Activated CD4-positive, alpha-beta T cell treated with anti-CD3 and anti-CD28 coated beads for 36 hours (primary cell): ENCODE results near the gene SUFU. TPM values are rescaled to one million over a fixed set of nuclear protein-coding genes. Genes with fewer than 3 reads are reported as not detected.
A peak's percentile ranks its signal among the peaks of the same experiment; 100 is the strongest.

Experiments used
- ATAC-seq: fragments of 200-7000 bp; cut with Tn5 transposase; one replicate; pipeline ENCODE4 v1.10.0; 2021; ENCODE audit warnings: mild to moderate bottlenecking, moderate library complexity
- CTCF ChIA-PET: fragments of 350-600 bp; sonication (Branson Sonifier 250); formaldehyde crosslinking; loops from one replicate; lab custom pipeline; 2021; ENCODE audit warnings: antibody characterized with exemption; lab: Charles Lee
- POLR2A ChIA-PET: fragments of 350-600 bp; sonication (Branson Sonifier 250); formaldehyde crosslinking; loops from one replicate; lab custom pipeline; 2021; ENCODE audit warnings: antibody characterized with exemption, inconsistent platforms; lab: Charles Lee
- DNase-seq: peaks from one replicate; pipeline ENCODE4 v3.0.0-alpha.2; 2020
- H3K27ac Mint-ChIP-seq: one replicate; pipeline ENCODE4 v1.8.0; 2021; ENCODE audit warnings: mixed read lengths
- H3K27me3 Mint-ChIP-seq: one replicate; pipeline ENCODE4 v1.8.0; 2021; ENCODE audit warnings: mixed read lengths
- H3K36me3 Mint-ChIP-seq: one replicate; pipeline ENCODE4 v1.8.0; 2021; ENCODE audit warnings: low read depth, mixed read lengths
- H3K4me1 Mint-ChIP-seq: one replicate; pipeline ENCODE4 v1.8.0; 2021; ENCODE audit warnings: mixed read lengths
- H3K4me3 Mint-ChIP-seq: one replicate; pipeline ENCODE4 v1.8.0; 2021; ENCODE audit warnings: mild to moderate bottlenecking, moderate library complexity, mixed read lengths
- H3K9me3 Mint-ChIP-seq: one replicate; pipeline ENCODE4 v1.8.0; 2021; ENCODE audit warnings: low read depth, mixed read lengths
- intact Hi-C, 2 experiments: fragments of 100-400 bp; cut with DNase I in 1 of 2; cut with micrococcal nuclease in 1 of 2; formaldehyde crosslinking; loops; one replicate each; pipeline versions ENCODE4 v1.14.2 to v1.15.1; 2022 to 2024; cut with DNase I, micrococcal nuclease
- total RNA-seq, 2 experiments: library from RNA; stranded (reverse); gene quantifications; one replicate each; pipeline ENCODE4 v1.2.3, GENCODE V29; 2021

SUFU gene
- total RNA-seq, 2 experiments from 2014 or later = 8.4 to 9.5 TPM

DNA sequence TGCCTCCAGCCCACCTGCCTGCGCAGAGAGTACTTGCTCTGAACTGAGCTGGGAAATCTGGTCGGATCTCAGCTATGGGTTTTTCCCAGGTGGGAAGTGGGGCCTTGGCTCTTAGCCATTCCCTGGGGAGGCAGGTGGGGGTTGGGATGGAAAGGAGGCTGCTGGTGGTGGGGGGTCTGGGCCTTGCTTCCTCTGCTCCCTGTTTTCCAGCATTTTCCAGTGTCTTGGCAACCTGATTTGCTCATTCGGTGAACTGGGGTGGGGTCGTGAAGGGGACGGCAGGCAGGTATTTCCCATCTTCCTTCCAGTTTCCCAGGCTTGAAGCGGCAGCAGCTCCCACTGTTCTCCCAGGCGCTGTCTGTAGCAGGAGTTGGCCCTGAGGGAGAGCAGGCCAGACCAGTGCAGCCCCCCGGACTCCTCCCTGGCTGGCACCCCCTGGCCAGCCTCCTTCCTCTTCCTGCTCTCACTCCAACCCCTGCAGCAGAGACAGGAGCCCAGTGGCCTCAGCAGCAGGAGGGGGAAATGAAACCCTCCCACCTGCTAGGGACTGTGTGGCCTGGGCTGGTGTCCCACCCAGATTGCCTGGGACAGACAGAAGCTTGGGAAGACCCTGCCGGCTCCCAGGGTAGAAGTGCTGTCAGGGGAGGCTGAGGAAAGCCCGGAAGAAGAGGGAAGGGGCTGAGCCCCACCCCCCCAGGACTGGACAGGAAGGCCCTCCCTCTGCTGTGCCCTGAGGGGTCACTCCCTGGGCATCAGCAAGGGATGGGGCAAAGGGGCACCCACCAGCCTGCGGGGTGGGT is 147.1 kb downstream of the SUFU start:
- H3K27me3 Mint-ChIP-seq = no peaks in the 10 kb centered on the region
- peaks cover 76% of the 10 kb centered on the region for H3K4me1 Mint-ChIP-seq
- ChIA-PET POLR2A (no interaction called here), CTCF (interaction anchor here (0.6 to 1.3 kb wide), 5 partner anchors 10 to 440 kb away, joined by 3 to 4 read pairs (median 3); partner anchors contain the start of genes ARL3 and SFXN2)
- H3K36me3 Mint-ChIP-seq = peaks cover 34% of the 10 kb centered on the region
- peak overlapping the region; percentile 91 for H3K27ac Mint-ChIP-seq
- DNase-seq (no peak), ATAC-seq (no peak)
- no peak overlapping the region for H3K4me3 Mint-ChIP-seq
- intact Hi-C loops = no loop called here
- no peaks in the 10 kb centered on the region for H3K9me3 Mint-ChIP-seq

GRCh38 chr10:102651455-102652169 is 147.8 kb downstream of the SUFU start:
- Mint-ChIP-seq H3K4me1 (peaks cover 69% of the 10 kb centered on the region), H3K9me3 (no peaks in the 10 kb centered on the region), H3K4me3 (peak overlapping the region; percentile 52), H3K27ac (peak overlapping the region; percentile 91), H3K27me3 (no peaks in the 10 kb centered on the region), H3K36me3 (peaks cover 27% of the 10 kb centered on the region)
- intact Hi-C loops = no loop called here
- ChIA-PET POLR2A (interaction anchor here (0.6 kb wide), 1 partner anchor 19 kb away, joined by 3 read pairs; no protein-coding TSS in a partner anchor), CTCF (interaction anchor here (0.6 to 1.3 kb wide), 3 partner anchors 63 to 439 kb away, joined by 3 to 4 read pairs (median 3); partner anchors contain the start of genes ARL3 and SFXN2)
- DNase-seq (no peak), ATAC-seq (no peak)

- H3K4me1 Mint-ChIP-seq = peaks cover 63% of the 10 kb centered on the region
- H3K36me3 Mint-ChIP-seq = peaks cover 30% of the 10 kb centered on the region
- CTCF ChIA-PET = interaction anchor here (0.7 kb wide), 1 partner anchor 72 kb away, joined by 3 read pairs; no protein-coding TSS in a partner anchor
- ATAC-seq = peak; percentile 25
- H3K9me3 Mint-ChIP-seq = no peaks in the 10 kb centered on the region
- peak overlapping the region; percentile 91 for H3K27ac Mint-ChIP-seq
- no peaks in the 10 kb centered on the region for H3K27me3 Mint-ChIP-seq
- H3K4me3 Mint-ChIP-seq = peak overlapping the region; percentile 52
- no peak for DNase-seq
- intact Hi-C loops = no loop called here
- POLR2A ChIA-PET = interaction anchor here (0.6 kb wide), 1 partner anchor 151 kb away, joined by 4 read pairs; no protein-coding TSS in a partner anchor
Observed at GRCh38 chr10:102652170-102652916, 148.6 kb downstream of the SUFU start.

DNA sequence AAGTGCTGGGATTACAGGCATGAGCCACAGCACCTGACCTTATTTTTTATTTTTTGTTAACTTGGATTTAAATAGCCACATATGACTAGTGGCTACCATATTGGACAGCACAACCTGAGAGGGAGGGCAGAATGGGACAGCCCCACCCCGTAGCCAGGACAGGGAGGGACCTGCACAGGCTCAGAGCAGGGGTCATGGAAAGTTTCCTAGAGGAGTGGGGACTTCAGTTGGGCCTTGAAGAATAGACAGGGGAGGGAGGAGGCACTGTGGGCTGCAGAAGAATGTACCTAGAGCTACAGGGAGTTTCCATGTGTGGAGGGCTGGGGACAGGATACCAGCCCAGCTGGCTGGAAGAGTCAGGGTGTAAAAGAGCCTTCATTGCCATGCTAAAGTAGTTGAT is 149.3 kb downstream of the SUFU start:
- CTCF ChIA-PET = no interaction called here
- peaks cover 31% of the 10 kb centered on the region for H3K36me3 Mint-ChIP-seq

DNA sequence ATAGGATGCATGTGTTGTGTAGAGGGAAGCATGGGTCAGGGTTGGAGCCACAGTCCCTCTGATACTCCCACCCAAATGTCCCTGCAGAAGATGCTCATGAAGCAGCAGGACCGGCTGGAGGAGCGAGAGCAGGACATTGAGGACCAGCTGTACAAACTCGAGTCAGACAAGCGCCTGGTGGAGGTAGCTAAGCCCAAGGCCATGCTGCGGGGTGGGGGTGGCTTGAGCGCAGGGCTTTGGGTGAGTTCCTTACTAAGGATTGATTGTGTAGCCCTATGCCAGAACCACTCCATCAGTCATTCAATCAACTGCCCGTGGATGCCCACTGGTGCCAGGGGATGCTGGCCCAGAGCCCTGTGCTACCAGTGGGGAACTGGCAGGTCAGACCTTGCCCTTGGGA is 150.8 kb downstream of the SUFU start:
- ChIA-PET CTCF (interaction anchor here (1.6 kb wide), 1 partner anchor 21 kb away, joined by 3 read pairs; no protein-coding TSS in a partner anchor), POLR2A (no interaction called here)
- no peak for ATAC-seq
- H3K36me3 Mint-ChIP-seq = peaks cover 29% of the 10 kb centered on the region
- DNase-seq = no peak
- H3K4me1 Mint-ChIP-seq = peaks cover 60% of the 10 kb centered on the region
- H3K27me3 Mint-ChIP-seq = no peaks in the 10 kb centered on the region
- H3K27ac Mint-ChIP-seq = peak overlapping the region; percentile 63
- intact Hi-C loops = no loop called here
- H3K4me3 Mint-ChIP-seq = no peak overlapping the region
- no peaks in the 10 kb centered on the region for H3K9me3 Mint-ChIP-seq

More for the DNA sequence above, 149.3 kb downstream of the SUFU start:
- Mint-ChIP-seq H3K9me3 (no peaks in the 10 kb centered on the region), H3K27me3 (no peaks in the 10 kb centered on the region), H3K27ac (peak overlapping the region; percentile 44), H3K4me3 (no peak overlapping the region), H3K4me1 (peaks cover 62% of the 10 kb centered on the region)
- POLR2A ChIA-PET = no interaction called here
- intact Hi-C loops = no loop called here
- no peak for DNase-seq
- ATAC-seq = no peak

GRCh38 chr10:102654969-102655368 is 151.2 kb downstream of the SUFU start:
- DNase-seq (no peak), ATAC-seq (no peak)
- CTCF ChIA-PET = interaction anchor here (1.3 to 1.6 kb wide), 2 partner anchors 13 to 21 kb away, joined by 3 read pairs; no protein-coding TSS in a partner anchor
- Mint-ChIP-seq H3K27ac (peak overlapping the region; percentile 25), H3K9me3 (no peaks in the 10 kb centered on the region), H3K4me1 (peaks cover 60% of the 10 kb centered on the region), H3K36me3 (peaks cover 29% of the 10 kb centered on the region), H3K4me3 (no peak overlapping the region), H3K27me3 (no peaks in the 10 kb centered on the region)
- POLR2A ChIA-PET = no interaction called here
- intact Hi-C loops = no loop called here

DNA sequence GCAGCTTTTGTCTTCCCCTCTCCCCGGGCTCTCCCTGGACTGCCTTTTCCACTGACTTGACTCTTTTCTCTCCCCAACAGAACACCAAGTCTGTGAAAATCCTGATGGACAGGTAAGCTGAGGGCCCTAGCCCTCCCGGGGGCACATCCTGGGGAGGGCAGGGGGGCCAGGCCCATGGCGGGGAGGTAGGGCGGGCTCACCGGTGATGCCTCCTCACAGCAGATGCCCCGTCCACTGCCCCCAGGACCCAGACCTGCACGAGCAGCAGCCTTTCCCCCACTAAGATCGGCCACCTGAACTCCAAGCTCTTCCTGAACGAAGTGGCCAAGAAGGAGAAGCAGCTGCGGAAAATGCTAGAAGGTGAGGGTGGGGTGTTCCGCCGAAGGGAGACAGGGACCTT is 152.3 kb downstream of the SUFU start:
- intact Hi-C loops = no loop called here
- no peak overlapping the region for H3K4me3 Mint-ChIP-seq
- no peak for DNase-seq
- peaks cover 58% of the 10 kb centered on the region for H3K4me1 Mint-ChIP-seq
- no peaks in the 10 kb centered on the region for H3K27me3 Mint-ChIP-seq
- ChIA-PET POLR2A (no interaction called here), CTCF (interaction anchor here (0.6 to 4.1 kb wide), 4 partner anchors 11 to 241 kb away, joined by 3 to 11 read pairs (median 4); partner anchors contain the start of genes ARL3 and TRIM8)
- peaks cover 29% of the 10 kb centered on the region for H3K36me3 Mint-ChIP-seq
- no peaks in the 10 kb centered on the region for H3K9me3 Mint-ChIP-seq
- H3K27ac Mint-ChIP-seq = peak overlapping the region; percentile 0
- ATAC-seq = no peak

DNA sequence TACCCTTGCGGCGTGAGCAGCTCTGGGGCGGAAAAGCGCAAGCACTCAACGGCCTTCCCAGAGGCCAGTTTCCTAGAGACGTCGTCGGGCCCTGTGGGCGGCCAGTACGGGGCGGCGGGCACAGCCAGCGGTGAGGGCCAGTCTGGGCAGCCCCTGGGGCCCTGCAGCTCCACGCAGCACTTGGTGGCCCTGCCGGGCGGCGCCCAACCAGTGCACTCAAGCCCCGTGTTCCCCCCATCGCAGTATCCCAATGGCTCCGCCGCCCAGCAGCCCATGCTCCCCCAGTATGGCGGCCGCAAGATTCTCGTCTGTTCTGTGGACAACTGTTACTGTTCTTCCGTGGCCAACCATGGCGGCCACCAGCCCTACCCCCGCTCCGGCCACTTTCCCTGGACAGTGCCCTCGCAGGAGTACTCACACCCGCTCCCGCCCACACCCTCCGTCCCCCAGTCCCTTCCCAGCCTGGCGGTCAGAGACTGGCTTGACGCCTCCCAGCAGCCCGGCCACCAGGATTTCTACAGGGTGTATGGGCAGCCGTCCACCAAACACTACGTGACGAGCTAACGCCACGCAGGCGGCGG is 153.1 kb downstream of the SUFU start:
- Mint-ChIP-seq H3K27ac (no peak overlapping the region), H3K36me3 (peaks cover 27% of the 10 kb centered on the region), H3K4me1 (peaks cover 58% of the 10 kb centered on the region), H3K9me3 (no peaks in the 10 kb centered on the region), H3K27me3 (no peaks in the 10 kb centered on the region), H3K4me3 (no peak overlapping the region)
- ChIA-PET POLR2A (no interaction called here), CTCF (interaction anchor here (1.0 to 4.1 kb wide), 2 partner anchors 12 to 57 kb away, joined by 4 to 11 read pairs; partner anchors contain the start of genes ARL3 and TRIM8)
- DNase-seq (no peak), ATAC-seq (no peak)
- intact Hi-C loops = no loop called here

DNA sequence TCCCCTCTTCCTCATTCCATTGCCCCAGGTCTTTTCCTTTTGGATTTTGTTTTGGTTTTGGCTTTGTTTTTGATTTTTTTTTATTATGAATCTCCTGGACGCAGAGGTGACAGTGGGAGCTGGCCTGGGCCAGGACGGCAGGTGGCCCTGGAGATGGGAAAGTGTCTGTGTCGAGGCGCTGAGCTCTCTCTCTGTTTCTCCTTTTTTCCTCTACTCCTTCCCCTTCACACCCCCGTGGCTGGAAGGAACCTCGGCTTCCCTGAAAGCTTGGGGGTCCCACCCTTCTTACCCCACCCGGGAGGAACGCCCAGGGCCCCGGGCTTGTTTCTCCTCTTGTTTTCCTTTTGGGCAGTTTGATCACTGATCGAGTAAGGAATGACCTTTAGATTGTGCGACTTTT is 153.7 kb downstream of the SUFU start:
- H3K27me3 Mint-ChIP-seq = no peaks in the 10 kb centered on the region
- H3K36me3 Mint-ChIP-seq = peaks cover 23% of the 10 kb centered on the region
- peaks cover 57% of the 10 kb centered on the region for H3K4me1 Mint-ChIP-seq
- H3K27ac Mint-ChIP-seq = no peak overlapping the region
- POLR2A ChIA-PET = no interaction called here
- no peaks in the 10 kb centered on the region for H3K9me3 Mint-ChIP-seq
- no peak overlapping the region for H3K4me3 Mint-ChIP-seq
- intact Hi-C loops = no loop called here
- CTCF ChIA-PET = interaction anchor here (4.1 kb wide), 1 partner anchor 12 kb away, joined by 11 read pairs; the partner anchor contains the start of gene TRIM8
- DNase-seq (no peak), ATAC-seq (no peak)

DNA sequence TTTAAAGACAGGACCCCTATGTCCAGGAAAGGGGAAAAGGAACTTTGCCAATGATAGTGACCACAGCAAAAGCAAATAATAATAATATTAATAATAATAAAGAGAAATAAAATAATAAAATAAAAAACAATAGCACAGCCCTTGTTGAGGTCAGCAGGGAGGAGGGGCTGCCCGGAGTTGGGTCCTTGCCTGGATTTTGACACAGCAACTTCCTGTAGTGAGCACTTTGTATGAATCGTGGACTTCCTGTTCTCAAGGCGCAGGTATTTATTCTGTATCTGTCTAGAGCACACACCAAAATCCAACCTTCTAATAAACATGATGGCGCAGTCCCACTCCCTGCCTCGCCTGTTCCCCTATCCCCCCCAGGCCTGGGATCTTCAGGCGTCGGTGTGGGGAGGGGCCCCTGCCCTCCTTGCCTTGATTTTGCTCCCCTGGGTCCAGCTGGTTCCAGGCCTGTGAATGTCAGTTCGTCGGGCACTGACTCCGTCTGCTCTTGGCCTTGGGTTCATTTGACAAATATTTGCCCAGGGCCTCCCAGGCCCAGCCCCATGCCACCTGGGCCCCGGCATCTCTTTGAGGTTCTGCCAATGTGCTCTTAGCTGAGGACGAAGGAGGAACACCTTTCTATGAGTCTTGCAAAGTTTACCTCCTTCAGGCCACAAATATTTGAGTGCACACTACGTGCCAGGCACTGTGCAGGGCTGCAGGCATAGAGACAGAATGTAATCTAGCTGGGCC is 154.4 kb downstream of the SUFU start:
- Mint-ChIP-seq H3K4me3 (no peak overlapping the region), H3K27me3 (no peaks in the 10 kb centered on the region), H3K4me1 (peaks cover 51% of the 10 kb centered on the region), H3K9me3 (no peaks in the 10 kb centered on the region), H3K36me3 (peaks cover 21% of the 10 kb centered on the region), H3K27ac (peak overlapping the region; percentile 64)
- ChIA-PET POLR2A (interaction anchor here (1.1 kb wide), 1 partner anchor 15 kb away, joined by 3 read pairs; no protein-coding TSS in a partner anchor), CTCF (interaction anchor here (0.7 to 4.1 kb wide), 2 partner anchors 13 to 113 kb away, joined by 3 to 11 read pairs; partner anchors contain the start of gene TRIM8)
- ATAC-seq = no peak
- no peak for DNase-seq
- intact Hi-C loops = no loop called here
